HEK293 (cell line): ENCODE measurements around the gene FAAP100.
A peak's percentile ranks its signal among the peaks of the same experiment; 100 is the strongest.

ENCODE experiments used
- IKZF3 ChIP-seq: fragments of 450-650 bp; IDR thresholded peaks from 2 replicates; pipeline ENCODE4 v1.5.0; 2018; ENCODE audit warnings: missing biosample characterization, mild to moderate bottlenecking, missing genetic modification characterization, moderate library complexity
- KLF10 ChIP-seq: fragments of 450-650 bp; IDR thresholded peaks from 2 replicates; pipeline ENCODE4 v1.5.1; 2018; ENCODE audit warnings: missing biosample characterization, mild to moderate bottlenecking, missing genetic modification characterization
- MEIS1 ChIP-seq: sonication (generic); formaldehyde crosslinking; IDR thresholded peaks from 2 replicates; pipeline ENCODE4 v1.8.1; 2022; ENCODE audit warnings: missing genetic modification reagents, mild to moderate bottlenecking, borderline replicate concordance
- ZBTB1 ChIP-seq: fragments of 450-650 bp; formaldehyde crosslinking; IDR thresholded peaks from 2 replicates; pipeline ENCODE4 v1.5.1; 2016; ENCODE audit warnings: missing biosample characterization, missing genetic modification characterization
- ZBTB17 ChIP-seq: fragments of 450-650 bp; formaldehyde crosslinking; IDR thresholded peaks from 2 replicates; pipeline ENCODE4 v1.5.1; 2016; ENCODE audit warnings: missing biosample characterization, missing genetic modification characterization
- ZFP37 ChIP-seq: fragments of 450-650 bp; formaldehyde crosslinking; IDR thresholded peaks from 2 replicates; pipeline ENCODE4 v1.5.1; 2016; ENCODE audit warnings: missing biosample characterization, missing genetic modification characterization
- ZNF138 ChIP-seq: fragments of 450-650 bp; formaldehyde crosslinking; IDR thresholded peaks from 2 replicates; pipeline ENCODE4 v1.5.1; 2016; ENCODE audit warnings: missing biosample characterization, missing genetic modification characterization, borderline replicate concordance
- ZNF140 ChIP-seq: fragments of 450-650 bp; formaldehyde crosslinking; IDR thresholded peaks from 2 replicates; pipeline ENCODE4 v1.5.1; 2016; ENCODE audit warnings: missing biosample characterization, missing genetic modification characterization
- ZNF223 ChIP-seq: fragments of 450-650 bp; formaldehyde crosslinking; IDR thresholded peaks from 2 replicates; pipeline ENCODE4 v1.5.1; 2016; ENCODE audit warnings: missing biosample characterization, missing genetic modification characterization
- ZNF311 ChIP-seq: fragments of 450-650 bp; formaldehyde crosslinking; IDR thresholded peaks from 2 replicates; pipeline ENCODE4 v1.5.1; 2017; ENCODE audit warnings: missing biosample characterization, missing genetic modification characterization, borderline replicate concordance
- ZNF324 ChIP-seq: fragments of 450-650 bp; formaldehyde crosslinking; IDR thresholded peaks from 2 replicates; pipeline ENCODE4 v1.5.1; 2016; ENCODE audit warnings: missing biosample characterization, missing genetic modification characterization
- ZNF350 ChIP-seq: fragments of 450-650 bp; formaldehyde crosslinking; IDR thresholded peaks from 2 replicates; pipeline ENCODE4 v1.5.0; 2017; ENCODE audit warnings: missing biosample characterization, mild to moderate bottlenecking, missing genetic modification characterization
- ZNF394 ChIP-seq: fragments of 450-650 bp; formaldehyde crosslinking; IDR thresholded peaks from 2 replicates; pipeline ENCODE4 v1.5.1; 2016; ENCODE audit warnings: missing biosample characterization, missing genetic modification characterization, mild to moderate bottlenecking, moderate library complexity, borderline replicate concordance
- ZNF423 ChIP-seq: fragments of 450-650 bp; formaldehyde crosslinking; IDR thresholded peaks from 2 replicates; pipeline ENCODE4 v1.5.1; 2016; ENCODE audit warnings: missing biosample characterization, missing genetic modification characterization
- ZNF426 ChIP-seq: fragments of 450-650 bp; formaldehyde crosslinking; IDR thresholded peaks from 2 replicates; pipeline ENCODE4 v1.5.1; 2017; ENCODE audit warnings: missing biosample characterization, missing genetic modification characterization, mild to moderate bottlenecking, inconsistent platforms, moderate library complexity
- ZNF521 ChIP-seq: fragments of 450-650 bp; formaldehyde crosslinking; IDR thresholded peaks from 2 replicates; pipeline ENCODE4 v1.5.1; 2017; ENCODE audit warnings: missing biosample characterization, mild to moderate bottlenecking, missing genetic modification characterization
- ZNF560 ChIP-seq: fragments of 450-650 bp; formaldehyde crosslinking; IDR thresholded peaks from 2 replicates; pipeline ENCODE4 v1.5.1; 2017; ENCODE audit warnings: missing biosample characterization, missing genetic modification characterization, borderline replicate concordance
- ZNF561 ChIP-seq: fragments of 450-650 bp; IDR thresholded peaks from 2 replicates; pipeline ENCODE4 v1.5.1; 2018; ENCODE audit warnings: missing biosample characterization, missing genetic modification characterization, borderline replicate concordance
- ZNF629 ChIP-seq: fragments of 450-650 bp; formaldehyde crosslinking; IDR thresholded peaks from 2 replicates; pipeline ENCODE4 v1.5.1; 2017; ENCODE audit warnings: missing biosample characterization, missing genetic modification characterization
- ZNF701 ChIP-seq: fragments of 450-650 bp; formaldehyde crosslinking; IDR thresholded peaks from 2 replicates; pipeline ENCODE4 v1.5.1; 2016; ENCODE audit warnings: missing biosample characterization, missing genetic modification characterization
- ZNF791 ChIP-seq: fragments of 450-650 bp; formaldehyde crosslinking; IDR thresholded peaks from 2 replicates; pipeline ENCODE4 v1.5.1; 2016; ENCODE audit warnings: missing biosample characterization, missing genetic modification characterization
- ZNF792 ChIP-seq: fragments of 450-650 bp; formaldehyde crosslinking; IDR thresholded peaks from 2 replicates; pipeline ENCODE4 v1.5.1; 2016; ENCODE audit warnings: missing biosample characterization, missing genetic modification characterization
- ZXDB ChIP-seq: fragments of 450-650 bp; formaldehyde crosslinking; IDR thresholded peaks from 2 replicates; pipeline ENCODE4 v1.5.1; 2016; ENCODE audit warnings: missing biosample characterization, missing genetic modification characterization
- TF ChIP-seq, protein P1 (sequence below): fragments of 450-650 bp; formaldehyde crosslinking; IDR thresholded peaks from 2 replicates; pipeline ENCODE4 v1.5.1; 2016; ENCODE audit warnings: missing biosample characterization, missing genetic modification characterization
- TF ChIP-seq, protein P2 (sequence below): fragments of 450-650 bp; formaldehyde crosslinking; conservative IDR thresholded peaks from 2 replicates; pipeline ENCODE4 v1.5.1; 2016; ENCODE audit warnings: low read depth, missing biosample characterization, missing genetic modification characterization
- TF ChIP-seq, protein P3 (sequence below): fragments of 450-650 bp; formaldehyde crosslinking; IDR thresholded peaks from 2 replicates; pipeline ENCODE4 v1.5.1; 2016; ENCODE audit warnings: missing biosample characterization, missing genetic modification characterization
- TF ChIP-seq, protein P4 (sequence below): fragments of 450-650 bp; formaldehyde crosslinking; IDR thresholded peaks from 2 replicates; pipeline ENCODE4 v1.5.0; 2017; ENCODE audit warnings: missing biosample characterization, missing genetic modification characterization, borderline replicate concordance
- TF ChIP-seq, protein P5 (sequence below): fragments of 450-650 bp; formaldehyde crosslinking; IDR thresholded peaks from 2 replicates; pipeline ENCODE4 v1.5.1; 2016; ENCODE audit warnings: missing biosample characterization, missing genetic modification characterization, low read depth

FAAP100 gene

DNA sequence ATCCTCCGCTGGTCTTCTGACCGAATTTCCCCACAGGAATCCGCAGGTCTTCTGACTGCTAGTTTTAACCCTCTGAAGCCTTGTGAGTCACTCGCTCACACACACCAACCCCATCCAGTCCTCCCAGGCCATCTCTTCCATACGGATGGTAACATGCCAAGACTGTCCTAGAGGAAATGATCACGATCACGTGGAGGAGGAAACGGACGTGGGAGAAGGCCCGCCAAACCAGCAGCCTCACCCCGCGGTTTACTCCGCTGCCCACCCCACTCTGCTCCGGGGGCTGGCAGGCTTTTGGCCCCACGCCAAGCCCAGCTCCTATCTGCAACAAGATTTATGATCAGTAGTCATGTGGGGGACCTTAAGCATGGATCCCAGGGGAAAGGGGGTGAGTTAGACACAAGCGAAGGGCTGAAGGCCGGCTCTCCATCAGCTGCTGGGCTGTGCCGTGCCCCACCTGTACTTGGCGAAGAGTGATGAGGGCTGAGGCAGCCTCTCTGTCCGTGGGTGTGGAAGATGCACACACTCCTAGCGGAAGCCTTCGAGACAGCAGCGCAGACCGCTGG, 1.5 kb upstream of the FAAP100 start (continued):
- TF ChIP-seq, protein P1, sequence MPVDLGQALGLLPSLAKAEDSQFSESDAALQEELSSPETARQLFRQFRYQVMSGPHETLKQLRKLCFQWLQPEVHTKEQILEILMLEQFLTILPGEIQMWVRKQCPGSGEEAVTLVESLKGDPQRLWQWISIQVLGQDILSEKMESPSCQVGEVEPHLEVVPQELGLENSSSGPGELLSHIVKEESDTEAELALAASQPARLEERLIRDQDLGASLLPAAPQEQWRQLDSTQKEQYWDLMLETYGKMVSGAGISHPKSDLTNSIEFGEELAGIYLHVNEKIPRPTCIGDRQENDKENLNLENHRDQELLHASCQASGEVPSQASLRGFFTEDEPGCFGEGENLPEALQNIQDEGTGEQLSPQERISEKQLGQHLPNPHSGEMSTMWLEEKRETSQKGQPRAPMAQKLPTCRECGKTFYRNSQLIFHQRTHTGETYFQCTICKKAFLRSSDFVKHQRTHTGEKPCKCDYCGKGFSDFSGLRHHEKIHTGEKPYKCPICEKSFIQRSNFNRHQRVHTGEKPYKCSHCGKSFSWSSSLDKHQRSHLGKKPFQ (tag by site-specific recombination), result 0 out of 2 replicates have a peak, but pooled peaks have one; percentile 29
- TF ChIP-seq IKZF3 (tag by site-specific recombination) (peak; percentile 91), ZNF423 (tag by site-specific recombination) (peak; percentile 69; the same call in 1 of the 2 replicates), ZFP37 (tag by site-specific recombination) (peak; percentile 75; the same call in 1 of the 2 replicates), ZNF560 (tag by site-specific recombination) (no peak), ZNF701 (tag by site-specific recombination) (no peak), ZNF350 (tag by site-specific recombination) (no peak), ZNF140 (tag by site-specific recombination) (no peak), ZNF629 (peak; percentile 74), ZNF561 (tag by site-specific recombination) (peak; percentile 63; the same call in 1 of the 2 replicates), ZNF311 (tag by site-specific recombination) (no peak), MEIS1 (no peak), ZNF223 (tag by site-specific recombination) (no peak), KLF10 (tag by site-specific recombination) (peak; percentile 66; the same call in 1 of the 2 replicates), ZNF521 (tag by site-specific recombination) (no peak), ZNF138 (no peak), ZXDB (no peak), ZBTB1 (tag by site-specific recombination) (no peak), ZBTB17 (peak; percentile 89), ZNF792 (tag by site-specific recombination) (no peak; the same call in 1 of the 2 replicates), ZNF324 (tag by site-specific recombination) (peak; percentile 57; the same call in 1 of the 2 replicates), ZNF426 (tag by site-specific recombination) (no peak), ZNF394 (tag by site-specific recombination) (peak; percentile 66; the same call in 1 of the 2 replicates), ZNF791 (no peak)
- TF ChIP-seq, protein P2, sequence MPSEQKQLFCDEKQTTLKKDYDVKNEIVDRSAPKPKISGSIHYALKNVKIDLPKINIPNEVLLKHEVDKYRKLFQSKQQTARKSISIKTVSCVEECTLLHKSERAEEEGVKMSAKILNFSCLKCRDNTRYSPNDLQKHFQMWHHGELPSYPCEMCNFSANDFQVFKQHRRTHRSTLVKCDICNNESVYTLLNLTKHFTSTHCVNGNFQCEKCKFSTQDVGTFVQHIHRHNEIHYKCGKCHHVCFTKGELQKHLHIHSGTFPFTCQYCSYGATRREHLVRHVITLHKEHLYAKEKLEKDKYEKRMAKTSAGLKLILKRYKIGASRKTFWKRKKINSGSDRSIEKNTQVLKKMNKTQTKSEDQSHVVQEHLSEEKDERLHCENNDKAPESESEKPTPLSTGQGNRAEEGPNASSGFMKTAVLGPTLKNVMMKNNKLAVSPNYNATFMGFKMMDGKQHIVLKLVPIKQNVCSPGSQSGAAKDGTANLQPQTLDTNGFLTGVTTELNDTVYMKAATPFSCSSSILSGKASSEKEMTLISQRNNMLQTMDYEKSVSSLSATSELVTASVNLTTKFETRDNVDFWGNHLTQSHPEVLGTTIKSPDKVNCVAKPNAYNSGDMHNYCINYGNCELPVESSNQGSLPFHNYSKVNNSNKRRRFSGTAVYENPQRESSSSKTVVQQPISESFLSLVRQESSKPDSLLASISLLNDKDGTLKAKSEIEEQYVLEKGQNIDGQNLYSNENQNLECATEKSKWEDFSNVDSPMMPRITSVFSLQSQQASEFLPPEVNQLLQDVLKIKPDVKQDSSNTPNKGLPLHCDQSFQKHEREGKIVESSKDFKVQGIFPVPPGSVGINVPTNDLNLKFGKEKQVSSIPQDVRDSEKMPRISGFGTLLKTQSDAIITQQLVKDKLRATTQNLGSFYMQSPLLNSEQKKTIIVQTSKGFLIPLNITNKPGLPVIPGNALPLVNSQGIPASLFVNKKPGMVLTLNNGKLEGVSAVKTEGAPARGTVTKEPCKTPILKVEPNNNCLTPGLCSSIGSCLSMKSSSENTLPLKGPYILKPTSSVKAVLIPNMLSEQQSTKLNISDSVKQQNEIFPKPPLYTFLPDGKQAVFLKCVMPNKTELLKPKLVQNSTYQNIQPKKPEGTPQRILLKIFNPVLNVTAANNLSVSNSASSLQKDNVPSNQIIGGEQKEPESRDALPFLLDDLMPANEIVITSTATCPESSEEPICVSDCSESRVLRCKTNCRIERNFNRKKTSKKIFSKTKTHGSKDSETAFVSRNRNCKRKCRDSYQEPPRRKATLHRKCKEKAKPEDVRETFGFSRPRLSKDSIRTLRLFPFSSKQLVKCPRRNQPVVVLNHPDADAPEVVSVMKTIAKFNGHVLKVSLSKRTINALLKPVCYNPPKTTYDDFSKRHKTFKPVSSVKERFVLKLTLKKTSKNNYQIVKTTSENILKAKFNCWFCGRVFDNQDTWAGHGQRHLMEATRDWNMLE (tag by site-specific recombination), result no peak
- TF ChIP-seq, protein P3, sequence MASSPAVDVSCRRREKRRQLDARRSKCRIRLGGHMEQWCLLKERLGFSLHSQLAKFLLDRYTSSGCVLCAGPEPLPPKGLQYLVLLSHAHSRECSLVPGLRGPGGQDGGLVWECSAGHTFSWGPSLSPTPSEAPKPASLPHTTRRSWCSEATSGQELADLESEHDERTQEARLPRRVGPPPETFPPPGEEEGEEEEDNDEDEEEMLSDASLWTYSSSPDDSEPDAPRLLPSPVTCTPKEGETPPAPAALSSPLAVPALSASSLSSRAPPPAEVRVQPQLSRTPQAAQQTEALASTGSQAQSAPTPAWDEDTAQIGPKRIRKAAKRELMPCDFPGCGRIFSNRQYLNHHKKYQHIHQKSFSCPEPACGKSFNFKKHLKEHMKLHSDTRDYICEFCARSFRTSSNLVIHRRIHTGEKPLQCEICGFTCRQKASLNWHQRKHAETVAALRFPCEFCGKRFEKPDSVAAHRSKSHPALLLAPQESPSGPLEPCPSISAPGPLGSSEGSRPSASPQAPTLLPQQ, result no peak
- TF ChIP-seq, protein P4, sequence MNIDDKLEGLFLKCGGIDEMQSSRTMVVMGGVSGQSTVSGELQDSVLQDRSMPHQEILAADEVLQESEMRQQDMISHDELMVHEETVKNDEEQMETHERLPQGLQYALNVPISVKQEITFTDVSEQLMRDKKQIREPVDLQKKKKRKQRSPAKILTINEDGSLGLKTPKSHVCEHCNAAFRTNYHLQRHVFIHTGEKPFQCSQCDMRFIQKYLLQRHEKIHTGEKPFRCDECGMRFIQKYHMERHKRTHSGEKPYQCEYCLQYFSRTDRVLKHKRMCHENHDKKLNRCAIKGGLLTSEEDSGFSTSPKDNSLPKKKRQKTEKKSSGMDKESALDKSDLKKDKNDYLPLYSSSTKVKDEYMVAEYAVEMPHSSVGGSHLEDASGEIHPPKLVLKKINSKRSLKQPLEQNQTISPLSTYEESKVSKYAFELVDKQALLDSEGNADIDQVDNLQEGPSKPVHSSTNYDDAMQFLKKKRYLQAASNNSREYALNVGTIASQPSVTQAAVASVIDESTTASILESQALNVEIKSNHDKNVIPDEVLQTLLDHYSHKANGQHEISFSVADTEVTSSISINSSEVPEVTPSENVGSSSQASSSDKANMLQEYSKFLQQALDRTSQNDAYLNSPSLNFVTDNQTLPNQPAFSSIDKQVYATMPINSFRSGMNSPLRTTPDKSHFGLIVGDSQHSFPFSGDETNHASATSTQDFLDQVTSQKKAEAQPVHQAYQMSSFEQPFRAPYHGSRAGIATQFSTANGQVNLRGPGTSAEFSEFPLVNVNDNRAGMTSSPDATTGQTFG (tag by site-specific recombination), result no peak
- TF ChIP-seq, protein P5, sequence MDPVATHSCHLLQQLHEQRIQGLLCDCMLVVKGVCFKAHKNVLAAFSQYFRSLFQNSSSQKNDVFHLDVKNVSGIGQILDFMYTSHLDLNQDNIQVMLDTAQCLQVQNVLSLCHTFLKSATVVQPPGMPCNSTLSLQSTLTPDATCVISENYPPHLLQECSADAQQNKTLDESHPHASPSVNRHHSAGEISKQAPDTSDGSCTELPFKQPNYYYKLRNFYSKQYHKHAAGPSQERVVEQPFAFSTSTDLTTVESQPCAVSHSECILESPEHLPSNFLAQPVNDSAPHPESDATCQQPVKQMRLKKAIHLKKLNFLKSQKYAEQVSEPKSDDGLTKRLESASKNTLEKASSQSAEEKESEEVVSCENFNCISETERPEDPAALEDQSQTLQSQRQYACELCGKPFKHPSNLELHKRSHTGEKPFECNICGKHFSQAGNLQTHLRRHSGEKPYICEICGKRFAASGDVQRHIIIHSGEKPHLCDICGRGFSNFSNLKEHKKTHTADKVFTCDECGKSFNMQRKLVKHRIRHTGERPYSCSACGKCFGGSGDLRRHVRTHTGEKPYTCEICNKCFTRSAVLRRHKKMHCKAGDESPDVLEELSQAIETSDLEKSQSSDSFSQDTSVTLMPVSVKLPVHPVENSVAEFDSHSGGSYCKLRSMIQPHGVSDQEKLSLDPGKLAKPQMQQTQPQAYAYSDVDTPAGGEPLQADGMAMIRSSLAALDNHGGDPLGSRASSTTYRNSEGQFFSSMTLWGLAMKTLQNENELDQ (tag by site-specific recombination), result no peak
